Endothelial cell (in vitro differentiated cells): ENCODE results near the gene ADAP1. TPM values are rescaled to one million over a fixed set of nuclear protein-coding genes. Genes with fewer than 3 reads are reported as not detected.
A peak's percentile ranks its signal among the peaks of the same experiment; 100 is the strongest.

Source experiments
- DNase-seq: peaks from one replicate; pipeline ENCODE4 v3.0.0; 2021; ENCODE audit warnings: low spot score
- H3K27ac Mint-ChIP-seq: one replicate; pipeline ENCODE4 v1.8.0; 2021; ENCODE audit warnings: mixed read lengths, inconsistent platforms; ENCODE audit not compliant: unreplicated experiment
- H3K27me3 Mint-ChIP-seq: one replicate; pipeline ENCODE4 v1.8.0; 2021; ENCODE audit warnings: mild to moderate bottlenecking, moderate library complexity, mixed read lengths, inconsistent platforms; ENCODE audit not compliant: unreplicated experiment
- H3K36me3 Mint-ChIP-seq: one replicate; pipeline ENCODE4 v1.8.0; 2021; ENCODE audit warnings: mild to moderate bottlenecking, low read depth, mixed read lengths, inconsistent platforms; ENCODE audit not compliant: unreplicated experiment
- H3K4me1 Mint-ChIP-seq: one replicate; pipeline ENCODE4 v1.8.0; 2021; ENCODE audit warnings: mild to moderate bottlenecking, mixed read lengths, inconsistent platforms; ENCODE audit not compliant: unreplicated experiment
- H3K4me3 Mint-ChIP-seq: one replicate; pipeline ENCODE4 v1.8.0; 2021; ENCODE audit warnings: mild to moderate bottlenecking, mixed read lengths, inconsistent platforms; ENCODE audit not compliant: unreplicated experiment
- H3K9me3 Mint-ChIP-seq: one replicate; pipeline ENCODE4 v1.8.0; 2021; ENCODE audit warnings: mixed read lengths, inconsistent platforms; ENCODE audit not compliant: unreplicated experiment
- total RNA-seq: library from RNA; stranded (reverse); fragmentation: NEBNext Ultra II Directional; extraction: Animal tissue kit (Norgen Biotek cat#: 25700); gene quantifications from one replicate; pipeline ENCODE4 v1.2.1, GENCODE V29; 2021; ENCODE audit not compliant: unreplicated experiment
- TF ChIP-seq, protein P1 (sequence below): fragments of 200-600 bp; sonication (generic); IDR thresholded peaks from one replicate; pipeline ENCODE4 v1.5.0; 2021; ENCODE audit warnings: antibody characterized with exemption; ENCODE audit not compliant: unreplicated experiment

ADAP1 gene
- total RNA-seq, 1 donor from 2014 or later: 1.7 TPM

DNA sequence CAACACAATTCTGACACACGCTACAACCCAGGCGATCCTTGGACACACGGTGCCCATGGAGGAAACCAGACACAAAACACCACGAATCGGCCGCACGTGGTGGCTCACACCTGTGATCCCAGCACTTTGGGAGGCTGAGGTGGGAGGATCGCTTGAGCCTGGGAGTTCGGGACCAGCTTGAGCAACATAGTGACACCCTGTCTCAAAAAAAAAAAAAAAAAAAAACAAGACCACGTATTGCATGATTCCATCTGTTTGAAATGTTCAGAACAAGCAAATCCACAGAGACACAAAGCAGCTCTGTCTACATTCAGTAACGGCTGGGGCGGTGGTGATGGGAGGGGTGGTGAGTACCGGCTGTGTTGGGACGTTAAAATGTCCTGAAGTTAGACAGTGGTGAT is 25.2 kb downstream of the ADAP1 start:
- Mint-ChIP-seq H3K9me3 (no peaks in the 10 kb centered on the region), H3K27me3 (peaks cover 3% of the 10 kb centered on the region), H3K4me1 (no peaks in the 10 kb centered on the region), H3K36me3 (no peaks in the 10 kb centered on the region), H3K4me3 (no peak overlapping the region), H3K27ac (no peak overlapping the region)
- no peak for DNase-seq
- TF ChIP-seq, protein P1, sequence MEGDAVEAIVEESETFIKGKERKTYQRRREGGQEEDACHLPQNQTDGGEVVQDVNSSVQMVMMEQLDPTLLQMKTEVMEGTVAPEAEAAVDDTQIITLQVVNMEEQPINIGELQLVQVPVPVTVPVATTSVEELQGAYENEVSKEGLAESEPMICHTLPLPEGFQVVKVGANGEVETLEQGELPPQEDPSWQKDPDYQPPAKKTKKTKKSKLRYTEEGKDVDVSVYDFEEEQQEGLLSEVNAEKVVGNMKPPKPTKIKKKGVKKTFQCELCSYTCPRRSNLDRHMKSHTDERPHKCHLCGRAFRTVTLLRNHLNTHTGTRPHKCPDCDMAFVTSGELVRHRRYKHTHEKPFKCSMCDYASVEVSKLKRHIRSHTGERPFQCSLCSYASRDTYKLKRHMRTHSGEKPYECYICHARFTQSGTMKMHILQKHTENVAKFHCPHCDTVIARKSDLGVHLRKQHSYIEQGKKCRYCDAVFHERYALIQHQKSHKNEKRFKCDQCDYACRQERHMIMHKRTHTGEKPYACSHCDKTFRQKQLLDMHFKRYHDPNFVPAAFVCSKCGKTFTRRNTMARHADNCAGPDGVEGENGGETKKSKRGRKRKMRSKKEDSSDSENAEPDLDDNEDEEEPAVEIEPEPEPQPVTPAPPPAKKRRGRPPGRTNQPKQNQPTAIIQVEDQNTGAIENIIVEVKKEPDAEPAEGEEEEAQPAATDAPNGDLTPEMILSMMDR: no peak

GRCh38 chr7:927031-927671 is 27.3 kb downstream of the ADAP1 start:
- peak overlapping the region; percentile 67 for H3K27ac Mint-ChIP-seq
- DNase-seq: no peak
- TF ChIP-seq, protein P1: no peak
- no peaks in the 10 kb centered on the region for H3K36me3 Mint-ChIP-seq
- peaks cover 3% of the 10 kb centered on the region for H3K27me3 Mint-ChIP-seq
- no peaks in the 10 kb centered on the region for H3K9me3 Mint-ChIP-seq
- no peaks in the 10 kb centered on the region for H3K4me1 Mint-ChIP-seq
- H3K4me3 Mint-ChIP-seq: no peak overlapping the region

DNA sequence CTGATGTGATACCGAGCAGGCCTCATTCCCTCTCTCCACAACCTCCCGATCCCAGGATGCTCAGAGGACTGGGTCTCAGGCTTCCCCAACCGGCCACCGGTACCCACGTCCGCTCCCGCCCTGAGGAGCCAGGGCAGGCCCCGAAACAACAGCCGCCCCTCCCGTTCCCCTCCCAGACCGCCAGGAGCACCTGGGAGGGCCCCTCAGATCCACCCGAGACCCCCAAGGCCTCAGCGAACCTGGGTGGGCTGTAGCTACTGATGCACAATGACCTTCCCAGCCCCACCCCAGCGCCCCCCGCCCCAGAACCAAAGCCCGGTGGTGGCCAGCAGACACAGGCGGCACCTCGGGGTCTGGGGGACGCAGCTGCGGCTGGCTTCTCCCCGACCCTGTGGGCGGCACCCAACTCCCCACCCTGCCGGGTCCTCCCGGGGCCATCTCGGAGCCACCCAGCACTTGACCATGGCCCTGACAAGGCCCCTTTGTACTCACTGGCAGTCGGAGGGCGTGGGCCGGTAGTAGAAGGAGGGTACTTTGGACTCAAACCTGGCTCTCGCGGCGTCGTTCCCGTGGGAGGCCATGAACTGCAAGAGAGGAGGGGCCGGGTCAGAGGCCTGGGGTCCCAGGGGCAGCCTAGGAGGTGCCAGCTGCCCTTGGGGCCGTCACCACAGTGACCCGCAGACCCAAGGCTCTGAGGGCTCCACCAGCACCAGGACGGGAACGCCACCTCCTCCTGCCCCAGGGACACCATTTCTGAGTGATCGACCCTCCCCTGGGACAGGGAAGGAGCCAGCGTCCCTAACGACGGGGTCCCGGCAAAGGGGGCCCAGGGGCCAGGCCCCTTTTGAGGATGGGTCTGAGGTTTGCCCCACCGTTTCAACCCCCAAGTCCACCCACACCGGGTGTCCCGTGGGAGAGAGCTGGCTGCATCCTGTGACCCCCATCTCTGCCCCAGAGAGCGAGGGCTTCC is 28.1 kb downstream of the ADAP1 start:
- TF ChIP-seq, protein P1: no peak
- H3K9me3 Mint-ChIP-seq: no peaks in the 10 kb centered on the region
- no peak overlapping the region for H3K4me3 Mint-ChIP-seq
- H3K27me3 Mint-ChIP-seq: peaks cover 3% of the 10 kb centered on the region
- no peaks in the 10 kb centered on the region for H3K4me1 Mint-ChIP-seq
- DNase-seq: no peak
- no peaks in the 10 kb centered on the region for H3K36me3 Mint-ChIP-seq
- H3K27ac Mint-ChIP-seq: no peak overlapping the region

DNA sequence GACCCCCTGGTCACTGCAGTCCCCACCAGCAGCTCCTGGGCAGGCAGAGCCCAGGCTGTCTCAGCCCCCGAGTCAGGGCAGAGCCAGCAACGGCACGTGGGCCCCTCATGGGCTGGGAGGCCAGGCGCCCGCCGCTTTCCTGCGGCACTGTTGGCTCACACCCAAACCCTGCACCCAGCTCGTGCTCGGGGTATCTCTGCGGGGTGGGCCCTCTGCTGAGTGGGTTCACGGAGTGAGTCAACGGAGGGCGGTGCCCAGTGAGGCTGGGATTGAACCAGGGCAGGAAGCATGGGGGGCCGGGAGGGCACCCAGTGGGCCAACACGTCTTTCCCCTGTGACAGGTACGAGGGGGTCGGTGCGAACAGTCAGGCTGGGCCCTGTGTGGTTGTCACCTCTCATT is 28.9 kb downstream of the ADAP1 start:
- H3K36me3 Mint-ChIP-seq: no peaks in the 10 kb centered on the region
- H3K4me1 Mint-ChIP-seq: no peaks in the 10 kb centered on the region
- H3K9me3 Mint-ChIP-seq: no peaks in the 10 kb centered on the region
- TF ChIP-seq, protein P1: no peak
- H3K4me3 Mint-ChIP-seq: no peak overlapping the region
- DNase-seq: no peak
- H3K27me3 Mint-ChIP-seq: peaks cover 3% of the 10 kb centered on the region
- H3K27ac Mint-ChIP-seq: no peak overlapping the region
